ENCODE data around the gene PKMYT1. TPM values are rescaled to one million over a fixed set of nuclear protein-coding genes. Genes with fewer than 3 reads are reported as not detected.

The PKMYT1 gene
- total RNA-seq, 1 donor from 2014 or later = 6.1 TPM

GRCh38 chr16:3004319-3004718 is 24.1 kb upstream of the PKMYT1 start:
- no peaks in the 10 kb centered on the region for H3K36me3 ChIP-seq (ENCODE audit: control insufficient read depth, insufficient read depth, low read length)
- H3K27me3 ChIP-seq (ENCODE audit: control insufficient read depth, insufficient read depth, low read length) = peaks cover 4% of the 10 kb centered on the region
- DNase-seq (ENCODE audit: low read depth) = no peak
- H3K4me3 ChIP-seq (ENCODE audit: low read depth, low read length) = peak overlapping the region; percentile 7
- TF ChIP-seq CTCF (IDR thresholded peaks at IDR 0.05; ENCODE audit: insufficient read depth, low read length, poor library complexity, severe bottlenecking) = no peak

- peak; percentile 57 for TF ChIP-seq CTCF (IDR thresholded peaks at IDR 0.05; ENCODE audit: insufficient read depth, low read length, poor library complexity, severe bottlenecking)
- H3K4me3 ChIP-seq (ENCODE audit: low read depth, low read length) = peak overlapping the region; percentile 7
These were observed 23.5 kb upstream of the PKMYT1 start for GRCh38 chr16:3003582-3004270.

GRCh38 chr16:3001316-3001715 is 21.1 kb upstream of the PKMYT1 start:
- no peak for DNase-seq (ENCODE audit: low read depth)
- no peak for TF ChIP-seq CTCF (IDR thresholded peaks at IDR 0.05; ENCODE audit: insufficient read depth, low read length, poor library complexity, severe bottlenecking)
- peaks cover 8% of the 10 kb centered on the region for H3K27me3 ChIP-seq (ENCODE audit: control insufficient read depth, insufficient read depth, low read length)
- H3K4me3 ChIP-seq (ENCODE audit: low read depth, low read length) = no peak overlapping the region
- no peaks in the 10 kb centered on the region for H3K36me3 ChIP-seq (ENCODE audit: control insufficient read depth, insufficient read depth, low read length)

More at GRCh38 chr16:3003582-3004270, 23.5 kb upstream of the PKMYT1 start:
- Histone ChIP-seq H3K27me3 (ENCODE audit: control insufficient read depth, insufficient read depth, low read length) (peaks cover 4% of the 10 kb centered on the region), H3K36me3 (ENCODE audit: control insufficient read depth, insufficient read depth, low read length) (no peaks in the 10 kb centered on the region)
- peak; percentile 94 for DNase-seq (ENCODE audit: low read depth)

GRCh38 chr16:3000540-3000939 is 20.3 kb upstream of the PKMYT1 start:
- Histone ChIP-seq H3K4me3 (ENCODE audit: low read depth, low read length) (no peak overlapping the region), H3K36me3 (ENCODE audit: control insufficient read depth, insufficient read depth, low read length) (no peaks in the 10 kb centered on the region), H3K27me3 (ENCODE audit: control insufficient read depth, insufficient read depth, low read length) (peaks cover 8% of the 10 kb centered on the region)
- no peak for DNase-seq (ENCODE audit: low read depth)
- TF ChIP-seq CTCF (IDR thresholded peaks at IDR 0.05; ENCODE audit: insufficient read depth, low read length, poor library complexity, severe bottlenecking) = no peak

GRCh38 chr16:2999929-3000328 is 19.7 kb upstream of the PKMYT1 start:
- no peak for DNase-seq (ENCODE audit: low read depth)
- Histone ChIP-seq H3K4me3 (ENCODE audit: low read depth, low read length) (no peak overlapping the region), H3K36me3 (ENCODE audit: control insufficient read depth, insufficient read depth, low read length) (no peaks in the 10 kb centered on the region), H3K27me3 (ENCODE audit: control insufficient read depth, insufficient read depth, low read length) (peaks cover 6% of the 10 kb centered on the region)
- no peak for TF ChIP-seq CTCF (IDR thresholded peaks at IDR 0.05; ENCODE audit: insufficient read depth, low read length, poor library complexity, severe bottlenecking)

GRCh38 chr16:2996298-2996697 is 16.1 kb upstream of the PKMYT1 start:
- Histone ChIP-seq H3K27me3 (ENCODE audit: control insufficient read depth, insufficient read depth, low read length) (peaks cover 4% of the 10 kb centered on the region), H3K36me3 (ENCODE audit: control insufficient read depth, insufficient read depth, low read length) (no peaks in the 10 kb centered on the region), H3K4me3 (ENCODE audit: low read depth, low read length) (no peak overlapping the region)
- no peak for DNase-seq (ENCODE audit: low read depth)
- no peak for TF ChIP-seq CTCF (IDR thresholded peaks at IDR 0.05; ENCODE audit: insufficient read depth, low read length, poor library complexity, severe bottlenecking)
